Kidney epithelial cell (primary cell): Measurements from ENCODE around the gene SOCS1. TPM values are rescaled to one million over a fixed set of nuclear protein-coding genes. Genes with fewer than 3 reads are reported as not detected.

Experiments used
- DNase-seq: peaks from one replicate; pipeline ENCODE4 v3.0.0-alpha.2; 2010; ENCODE audit warnings: low read depth
- H3K27me3 ChIP-seq: 2 replicates; pipeline ENCODE4 v1.6.0; 2011; ENCODE audit warnings: low read length; ENCODE audit not compliant: control insufficient read depth, insufficient read depth
- H3K36me3 ChIP-seq: 2 replicates; pipeline ENCODE4 v1.5.1; 2011; ENCODE audit warnings: low read length; ENCODE audit not compliant: control insufficient read depth, insufficient read depth
- H3K4me3 ChIP-seq: 2 replicates; pipeline ENCODE4 v1.5.1; 2011; ENCODE audit warnings: low read depth, mild to moderate bottlenecking, control low read depth, low read length
- CTCF ChIP-seq: IDR thresholded peaks from 2 replicates; pipeline ENCODE4 v1.5.1; 2011; ENCODE audit warnings: mild to moderate bottlenecking, moderate library complexity, low read length, control low read depth, inconsistent platforms; ENCODE audit not compliant: insufficient read depth, poor library complexity, severe bottlenecking
- total RNA-seq: library from RNA; depleted of rRNA; stranded (reverse); fragments of >200 nt; gene quantifications from 2 replicates; pipeline ENCODE4 v1.2.3, GENCODE V29; 2015

SOCS1 gene
- total RNA-seq, 1 donor from 2014 or later = 1.2 TPM

GRCh38 chr16:11245988-11246387 lies 10.0 kb downstream of the SOCS1 start:
- H3K36me3 ChIP-seq = no peaks in the 10 kb centered on the region
- DNase-seq = no peak
- H3K4me3 ChIP-seq = no peak overlapping the region
- H3K27me3 ChIP-seq = no peaks in the 10 kb centered on the region
- TF ChIP-seq CTCF = no peak

- Histone ChIP-seq H3K27me3 (no peaks in the 10 kb centered on the region), H3K4me3 (no peak overlapping the region), H3K36me3 (no peaks in the 10 kb centered on the region)
- TF ChIP-seq CTCF = no peak
- no peak for DNase-seq
These were observed 10.7 kb downstream of the SOCS1 start for GRCh38 chr16:11245222-11245737.

- Histone ChIP-seq H3K4me3 (no peak overlapping the region), H3K27me3 (no peaks in the 10 kb centered on the region), H3K36me3 (no peaks in the 10 kb centered on the region)
- TF ChIP-seq CTCF = no peak
- DNase-seq = no peak
These were observed 13.3 kb downstream of the SOCS1 start for GRCh38 chr16:11242658-11243057.

GRCh38 chr16:11241480-11242204 lies 14.4 kb downstream of the SOCS1 start:
- DNase-seq = no peak
- TF ChIP-seq CTCF = no peak
- H3K27me3 ChIP-seq = no peaks in the 10 kb centered on the region
- no peak overlapping the region for H3K4me3 ChIP-seq
- no peaks in the 10 kb centered on the region for H3K36me3 ChIP-seq

- DNase-seq = no peak
- Histone ChIP-seq H3K27me3 (no peaks in the 10 kb centered on the region), H3K4me3 (no peak overlapping the region), H3K36me3 (no peaks in the 10 kb centered on the region)
- no peak for TF ChIP-seq CTCF
These were observed 15.1 kb downstream of the SOCS1 start for GRCh38 chr16:11240636-11241473.
